Nephron progenitor cell (in vitro differentiated cells): ENCODE data around the gene P3H4.

Experiments
- DNase-seq: peaks from one replicate; pipeline ENCODE4 v3.0.0; 2021
- H3K27ac Mint-ChIP-seq: 2 replicates; pipeline ENCODE4 v1.8.0; 2021; ENCODE audit warnings: mild to moderate bottlenecking, moderate library complexity, mixed read lengths
- H3K27me3 Mint-ChIP-seq: 2 replicates; pipeline ENCODE4 v1.8.0; 2021; ENCODE audit warnings: mild to moderate bottlenecking, low read depth, mixed read lengths; ENCODE audit not compliant: poor library complexity
- H3K36me3 Mint-ChIP-seq: 2 replicates; pipeline ENCODE4 v1.8.0; 2021; ENCODE audit warnings: low read depth, mixed read lengths
- H3K4me1 Mint-ChIP-seq: 2 replicates; pipeline ENCODE4 v1.8.0; 2021; ENCODE audit warnings: mixed read lengths
- H3K4me3 Mint-ChIP-seq: 2 replicates; pipeline ENCODE4 v1.8.0; 2021; ENCODE audit warnings: mild to moderate bottlenecking, moderate library complexity, mixed read lengths
- H3K9me3 Mint-ChIP-seq: 2 replicates; pipeline ENCODE4 v1.8.0; 2021; ENCODE audit warnings: mild to moderate bottlenecking, moderate library complexity, mixed read lengths
- CTCF ChIP-seq: fragments of 200-600 bp; sonication (generic); IDR thresholded peaks from 2 replicates; pipeline ENCODE4 v1.5.0; 2021; ENCODE audit warnings: antibody characterized with exemption

The P3H4 gene

GRCh38 chr17:41762391-41762790, 49.4 kb downstream of the P3H4 start:
- DNase-seq = no peak
- Mint-ChIP-seq H3K4me1 (no peaks in the 10 kb centered on the region), H3K9me3 (no peaks in the 10 kb centered on the region), H3K36me3 (peaks cover 85% of the 10 kb centered on the region), H3K27me3 (no peaks in the 10 kb centered on the region), H3K27ac (peak overlapping the region; percentile 49), H3K4me3 (no peak overlapping the region)
- no peak for TF ChIP-seq CTCF

- TF ChIP-seq CTCF = no peak
- Mint-ChIP-seq H3K27ac (peak overlapping the region; percentile 34), H3K9me3 (no peaks in the 10 kb centered on the region), H3K27me3 (no peaks in the 10 kb centered on the region), H3K4me3 (no peak overlapping the region), H3K36me3 (peaks cover 79% of the 10 kb centered on the region), H3K4me1 (no peaks in the 10 kb centered on the region)
- DNase-seq = no peak
Observed at GRCh38 chr17:41760878-41761277, 50.9 kb downstream of the P3H4 start.

GRCh38 chr17:41758601-41759000, 53.1 kb downstream of the P3H4 start:
- no peaks in the 10 kb centered on the region for H3K9me3 Mint-ChIP-seq
- H3K27me3 Mint-ChIP-seq = no peaks in the 10 kb centered on the region

GRCh38 chr17:41754066-41754465, 57.7 kb downstream of the P3H4 start:
- DNase-seq = no peak
- Mint-ChIP-seq H3K36me3 (peaks cover 32% of the 10 kb centered on the region), H3K27me3 (no peaks in the 10 kb centered on the region), H3K4me1 (peaks cover 7% of the 10 kb centered on the region), H3K9me3 (no peaks in the 10 kb centered on the region), H3K27ac (peak overlapping the region; percentile 86), H3K4me3 (no peak overlapping the region)
- no peak for TF ChIP-seq CTCF

More at GRCh38 chr17:41758601-41759000, 53.1 kb downstream of the P3H4 start:
- Mint-ChIP-seq H3K4me1 (peaks cover 7% of the 10 kb centered on the region), H3K4me3 (no peak overlapping the region), H3K27ac (no peak overlapping the region), H3K36me3 (peaks cover 67% of the 10 kb centered on the region)
- no peak for TF ChIP-seq CTCF
- no peak for DNase-seq
